Fibroblast of upper back skin (primary cell): ENCODE results near the gene PPP4C.
A peak's percentile ranks its signal among the peaks of the same experiment; 100 is the strongest.

Experiments used
- DNase-seq: peaks from one replicate; pipeline ENCODE4 v3.0.0-alpha.2; 2013

Gene PPP4C

GRCh38 chr16:30060346-30060745, 15.4 kb upstream of the PPP4C start:
- DNase-seq: no peak

DNA sequence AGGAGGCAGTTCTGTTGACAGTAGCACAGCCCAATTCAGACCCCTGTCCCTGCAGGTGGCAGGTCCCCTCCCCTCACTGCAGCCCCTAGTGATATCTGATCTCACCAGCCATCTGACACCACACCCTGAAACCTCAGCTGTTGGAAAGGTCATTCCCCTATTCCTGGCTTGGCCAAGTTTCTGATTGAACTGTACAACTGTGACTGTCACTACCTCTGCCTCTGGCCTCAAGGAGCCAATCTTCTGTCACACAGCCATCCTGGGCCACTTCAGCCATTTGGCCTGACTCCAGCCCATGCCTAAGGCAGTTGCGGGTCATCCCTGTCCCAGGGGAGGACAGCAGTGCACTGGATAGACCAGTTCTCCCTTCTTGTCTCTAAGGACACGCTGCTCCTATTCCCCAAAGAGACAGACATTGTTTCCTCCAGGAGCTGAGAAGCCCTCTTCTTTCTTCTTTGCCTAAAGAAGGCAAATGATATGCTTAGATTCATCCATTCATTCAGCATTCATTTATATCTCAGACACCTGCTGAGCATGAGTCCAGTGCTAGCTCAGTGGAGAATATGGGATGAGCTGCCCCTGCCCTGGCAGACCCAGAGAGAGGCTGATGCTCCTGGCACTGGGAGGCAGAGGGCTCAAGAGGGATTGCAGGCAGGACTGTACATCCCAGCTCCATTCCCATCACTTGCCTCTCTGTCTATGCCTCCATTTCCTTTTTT, 14.8 kb upstream of the PPP4C start:
- DNase-seq: no peak

DNA sequence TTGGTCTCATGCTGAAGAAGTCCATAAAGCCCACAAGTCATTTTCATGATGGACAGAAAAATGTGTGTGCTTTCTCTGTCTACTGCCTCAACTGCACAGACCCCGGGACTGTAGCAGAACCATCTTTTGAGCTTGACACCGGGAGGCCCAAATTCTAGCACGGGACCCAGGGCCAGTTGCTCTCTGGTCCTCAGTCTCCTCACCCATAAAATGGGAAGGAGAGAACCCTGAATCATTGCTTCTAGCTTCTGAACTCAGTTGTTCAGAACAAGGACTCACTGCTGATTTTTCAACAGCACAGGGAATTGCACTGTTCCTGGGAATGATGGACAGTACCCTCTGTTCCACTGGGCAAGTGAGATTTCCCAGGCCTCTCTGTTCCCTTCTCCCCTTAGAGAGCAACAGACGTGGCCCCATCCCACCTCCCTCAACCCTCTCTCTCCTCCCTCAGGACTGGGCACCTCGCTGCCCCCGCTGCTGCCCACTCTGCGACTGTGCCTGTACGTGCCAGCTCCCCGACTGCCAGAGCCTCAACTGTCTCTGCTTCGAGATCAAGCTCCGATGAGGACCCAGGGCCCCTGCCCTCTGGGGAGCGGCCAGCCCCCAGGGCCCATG, 12.4 kb upstream of the PPP4C start:
- DNase-seq: no peak

GRCh38 chr16:30063893-30064728, 11.7 kb upstream of the PPP4C start:
- peak; percentile 46 for DNase-seq

GRCh38 chr16:30064729-30065101, 11.1 kb upstream of the PPP4C start:
- DNase-seq: no peak

DNA sequence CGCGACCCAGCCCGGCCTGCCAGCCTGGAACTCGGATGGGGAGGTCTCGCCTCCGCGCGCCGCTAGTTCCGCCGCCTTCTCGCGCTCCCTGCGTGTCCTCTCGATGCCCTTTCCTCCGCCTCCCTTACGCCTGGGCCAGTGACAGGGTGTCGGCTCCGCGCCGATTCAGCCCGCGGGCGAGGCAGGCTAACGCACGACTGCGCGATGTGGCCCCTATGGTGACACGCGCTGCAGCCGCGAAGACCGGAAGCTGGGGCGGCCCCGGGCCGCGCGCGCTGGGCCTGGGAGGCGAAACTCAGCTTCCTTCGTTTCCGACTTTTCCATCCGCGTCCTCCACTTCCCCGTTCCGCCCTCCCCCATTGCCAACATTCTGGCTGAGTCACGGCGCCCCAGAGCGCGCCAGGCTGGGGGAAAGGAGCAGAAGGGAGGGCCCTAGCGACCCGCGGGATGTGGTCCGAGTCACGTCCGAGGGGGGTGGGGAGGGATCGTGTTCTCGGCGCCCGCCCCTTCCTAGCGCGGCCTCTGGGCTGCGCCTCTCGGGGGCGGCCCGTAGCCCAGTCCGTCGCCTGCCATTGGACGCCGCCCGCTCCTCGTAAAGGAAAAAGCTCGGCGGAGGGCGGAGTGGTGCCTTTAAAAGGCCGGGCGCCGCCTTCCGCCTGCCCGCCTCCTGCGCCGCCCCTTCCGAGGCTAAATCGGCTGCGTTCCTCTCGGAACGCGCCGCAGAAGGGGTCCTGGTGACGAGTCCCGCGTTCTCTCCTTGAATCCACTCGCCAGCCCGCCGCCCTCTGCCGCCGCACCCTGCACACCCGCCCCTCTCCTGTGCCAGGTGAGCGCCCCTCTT, 10.5 kb upstream of the PPP4C start, which contains the start of gene ALDOA:
ALDOA (plus strand) TSS at position 659 of the 841 bp plus-strand sequence. CDS start 1,138 bp downstream, outside the sequence.
- peak; percentile 99 for DNase-seq

- DNase-seq: peak; percentile 45
Observed at GRCh38 chr16:30065943-30066760, 9.6 kb upstream of the PPP4C start.

DNA sequence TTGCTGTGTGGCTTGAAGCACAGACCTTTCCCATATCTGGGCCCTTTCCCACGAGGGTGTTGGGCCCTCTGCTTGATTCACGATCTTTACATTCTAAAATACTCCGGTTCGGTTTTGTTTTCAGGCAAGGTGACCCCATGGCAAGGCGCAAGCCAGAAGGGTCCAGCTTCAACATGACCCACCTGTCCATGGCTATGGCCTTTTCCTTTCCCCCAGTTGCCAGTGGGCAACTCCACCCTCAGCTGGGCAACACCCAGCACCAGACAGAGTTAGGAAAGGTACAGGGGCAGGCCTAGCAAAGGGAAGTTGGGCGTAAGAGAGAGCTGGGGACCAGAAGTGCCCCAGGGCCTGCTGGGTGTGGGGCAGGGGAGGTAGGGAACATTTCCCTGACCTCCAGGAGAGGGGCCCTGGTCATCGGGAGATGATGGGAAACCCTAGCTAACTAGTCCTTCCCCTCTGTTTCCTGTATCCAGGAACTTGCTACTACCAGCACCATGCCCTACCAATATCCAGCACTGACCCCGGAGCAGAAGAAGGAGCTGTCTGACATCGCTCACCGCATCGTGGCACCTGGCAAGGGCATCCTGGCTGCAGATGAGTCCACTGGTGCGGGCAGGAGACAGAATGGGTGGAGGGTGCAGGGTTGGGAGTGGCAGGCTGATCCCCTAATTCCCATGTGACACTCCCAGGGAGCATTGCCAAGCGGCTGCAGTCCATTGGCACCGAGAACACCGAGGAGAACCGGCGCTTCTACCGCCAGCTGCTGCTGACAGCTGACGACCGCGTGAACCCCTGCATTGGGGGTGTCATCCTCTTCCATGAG, 8.8 kb upstream of the PPP4C start:
- DNase-seq: no peak

GRCh38 chr16:30067584-30067916, 8.2 kb upstream of the PPP4C start:
- DNase-seq: no peak

- no peak for DNase-seq
Observed at GRCh38 chr16:30068333-30068732, 7.5 kb upstream of the PPP4C start.

DNA sequence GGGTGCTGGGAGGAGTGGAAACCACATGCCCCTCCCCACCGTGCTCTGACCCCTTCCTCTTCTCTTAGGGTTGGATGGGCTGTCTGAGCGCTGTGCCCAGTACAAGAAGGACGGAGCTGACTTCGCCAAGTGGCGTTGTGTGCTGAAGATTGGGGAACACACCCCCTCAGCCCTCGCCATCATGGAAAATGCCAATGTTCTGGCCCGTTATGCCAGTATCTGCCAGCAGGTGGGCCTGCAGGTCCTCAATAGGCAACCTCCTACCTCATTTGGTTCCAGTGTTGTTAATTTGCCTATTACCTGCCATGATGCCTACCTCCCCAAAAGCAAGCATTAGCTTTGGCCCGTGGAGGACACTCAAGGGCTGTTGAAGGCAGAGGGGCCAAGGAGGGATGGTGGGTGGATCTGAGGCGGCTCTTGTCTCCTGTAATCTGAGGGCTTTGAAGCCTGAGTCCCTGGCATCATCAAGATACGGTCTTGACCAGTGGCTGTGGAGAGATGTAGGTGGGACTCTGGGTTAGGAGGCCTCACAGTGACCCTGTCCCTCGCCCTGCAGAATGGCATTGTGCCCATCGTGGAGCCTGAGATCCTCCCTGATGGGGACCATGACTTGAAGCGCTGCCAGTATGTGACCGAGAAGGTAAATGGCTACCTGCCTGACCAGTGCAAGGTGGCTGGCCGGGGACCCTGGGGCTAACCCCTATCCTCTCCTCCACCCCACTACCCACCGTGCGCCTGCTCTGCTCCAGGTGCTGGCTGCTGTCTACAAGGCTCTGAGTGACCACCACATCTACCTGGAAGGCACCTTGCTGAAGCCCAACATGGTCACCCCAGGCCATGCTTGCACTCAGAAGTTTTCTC, 6.8 kb upstream of the PPP4C start:
- peak; percentile 29 for DNase-seq

DNA sequence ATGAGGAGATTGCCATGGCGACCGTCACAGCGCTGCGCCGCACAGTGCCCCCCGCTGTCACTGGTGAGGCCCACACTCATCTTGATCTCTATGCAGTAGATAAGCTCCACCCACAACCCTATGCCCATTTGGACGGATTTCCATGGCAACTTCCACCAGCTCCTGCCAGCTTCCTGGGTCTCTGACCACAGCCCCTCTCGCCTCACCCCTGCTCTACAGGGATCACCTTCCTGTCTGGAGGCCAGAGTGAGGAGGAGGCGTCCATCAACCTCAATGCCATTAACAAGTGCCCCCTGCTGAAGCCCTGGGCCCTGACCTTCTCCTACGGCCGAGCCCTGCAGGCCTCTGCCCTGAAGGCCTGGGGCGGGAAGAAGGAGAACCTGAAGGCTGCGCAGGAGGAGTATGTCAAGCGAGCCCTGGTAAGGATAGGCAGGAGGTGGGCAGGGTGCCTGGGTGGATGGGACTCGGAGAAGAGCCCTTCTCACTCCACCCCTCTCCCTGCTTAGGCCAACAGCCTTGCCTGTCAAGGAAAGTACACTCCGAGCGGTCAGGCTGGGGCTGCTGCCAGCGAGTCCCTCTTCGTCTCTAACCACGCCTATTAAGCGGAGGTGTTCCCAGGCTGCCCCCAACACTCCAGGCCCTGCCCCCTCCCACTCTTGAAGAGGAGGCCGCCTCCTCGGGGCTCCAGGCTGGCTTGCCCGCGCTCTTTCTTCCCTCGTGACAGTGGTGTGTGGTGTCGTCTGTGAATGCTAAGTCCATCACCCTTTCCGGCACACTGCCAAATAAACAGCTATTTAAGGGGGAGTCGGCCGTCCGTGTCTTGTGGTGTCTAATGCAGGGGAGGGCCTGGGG, 6.0 kb upstream of the PPP4C start:
- no peak for DNase-seq

GRCh38 chr16:30070490-30070889, 5.3 kb upstream of the PPP4C start:
- DNase-seq: no peak

DNA sequence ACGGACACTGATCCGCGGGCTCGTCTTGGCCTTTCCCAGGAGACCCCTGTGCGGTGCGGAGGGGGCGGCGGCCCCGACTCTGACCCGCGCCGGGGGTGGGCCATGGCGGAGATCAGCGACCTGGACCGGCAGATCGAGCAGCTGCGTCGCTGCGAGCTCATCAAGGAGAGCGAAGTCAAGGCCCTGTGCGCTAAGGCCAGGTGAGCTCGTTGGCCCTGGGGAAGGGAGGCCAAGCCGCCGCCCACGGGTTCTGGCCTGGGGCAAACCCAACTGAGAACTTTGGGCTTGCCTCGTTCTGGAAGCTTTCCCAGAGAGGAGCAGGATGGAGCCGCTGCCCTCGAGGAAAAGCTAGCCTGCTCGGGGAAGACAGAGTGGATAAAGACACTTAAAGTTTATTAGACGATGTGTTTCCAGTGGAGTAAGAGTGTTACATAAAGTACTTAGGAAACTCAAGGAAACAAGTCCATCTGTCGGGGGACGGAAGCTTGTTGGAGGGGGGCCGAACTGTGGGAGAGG, 540 bp downstream of the PPP4C start:
- no peak for DNase-seq

- DNase-seq: no peak
Observed at GRCh38 chr16:30077656-30078055, 1.9 kb downstream of the PPP4C start.

DNA sequence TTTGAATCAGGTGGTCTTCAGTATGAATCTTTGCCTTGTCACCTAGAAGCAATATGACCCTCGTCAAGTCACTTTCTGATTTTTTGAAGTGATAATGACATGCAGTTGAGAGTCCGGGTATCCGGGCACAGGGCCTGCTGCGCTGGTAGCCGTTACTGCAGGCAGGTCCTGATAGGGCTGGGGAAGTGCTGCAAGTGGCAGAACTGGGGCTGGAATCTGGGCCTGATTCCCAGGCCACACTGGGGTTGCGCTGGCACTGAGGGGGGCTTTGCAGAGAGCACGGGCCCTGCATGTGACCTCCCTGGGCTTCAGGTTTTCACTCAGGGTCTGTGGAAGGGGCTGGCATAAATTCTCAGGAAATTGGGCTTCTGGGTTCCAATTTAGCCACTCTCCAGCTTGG, 3.0 kb downstream of the PPP4C start:
- DNase-seq: no peak

GRCh38 chr16:30079480-30079879, 3.7 kb downstream of the PPP4C start:
- no peak for DNase-seq

DNA sequence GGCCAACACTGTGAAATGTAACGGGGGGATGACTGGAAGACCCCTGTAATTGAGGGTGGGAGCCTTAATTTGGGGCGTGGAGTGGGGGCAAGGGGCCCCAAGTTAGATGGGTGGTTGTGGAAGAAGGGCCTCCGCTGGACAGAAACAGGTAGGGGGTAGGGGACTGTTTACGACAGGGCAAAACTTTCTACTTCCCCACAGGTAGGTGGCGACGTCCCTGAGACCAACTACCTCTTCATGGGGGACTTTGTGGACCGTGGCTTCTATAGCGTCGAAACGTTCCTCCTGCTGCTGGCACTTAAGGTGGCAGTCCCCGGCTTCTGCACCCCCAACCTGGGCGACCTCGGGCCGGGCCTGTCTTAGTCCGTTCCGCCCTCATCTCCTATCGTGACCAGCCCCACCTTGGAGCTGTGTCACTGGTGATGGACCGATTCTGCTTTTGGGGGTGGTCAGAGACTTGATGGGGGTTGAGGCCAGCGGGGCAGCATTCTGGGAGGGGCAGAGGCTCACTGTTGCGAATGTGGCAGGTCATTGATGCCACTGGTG, 6.8 kb downstream of the PPP4C start:
- DNase-seq: no peak
